Measurements from ENCODE around the gene TMEM213. TPM values are rescaled to one million over a fixed set of nuclear protein-coding genes. Genes with fewer than 3 reads are reported as not detected.
"Not testable (repeated sequence)": the region's sequence is repeated elsewhere in the genome, so short reads cannot be mapped to it uniquely, and the experiment has no call there.

Gene TMEM213
- total RNA-seq, 1 donor: not detected

GRCh38 chr7:138796038-138796615 lies 1.7 kb upstream of the TMEM213 start:
- no peak for DNase-seq (ENCODE audit: low read depth in 2 of 3, low spot score in 2 of 3)

- DNase-seq (ENCODE audit: low read depth in 2 of 3, low spot score in 2 of 3): not testable (repeated sequence)
Observed at GRCh38 chr7:138797046-138797445, 748 bp upstream of the TMEM213 start.

- no peak for DNase-seq (ENCODE audit: low read depth in 2 of 3, low spot score in 2 of 3)
Observed at GRCh38 chr7:138798836-138799235, 1.0 kb downstream of the TMEM213 start.

GRCh38 chr7:138799336-138800000 lies 1.7 kb downstream of the TMEM213 start:
- DNase-seq (ENCODE audit: low read depth in 2 of 3, low spot score in 2 of 3): no peak

- DNase-seq (ENCODE audit: low read depth in 2 of 3, low spot score in 2 of 3): no peak
Observed at GRCh38 chr7:138801256-138801655, 3.5 kb downstream of the TMEM213 start.

GRCh38 chr7:138802706-138803105 lies 4.9 kb downstream of the TMEM213 start:
- no peak for DNase-seq (ENCODE audit: low read depth in 2 of 3, low spot score in 2 of 3)

- DNase-seq (ENCODE audit: low read depth in 2 of 3, low spot score in 2 of 3): no peak
Observed at GRCh38 chr7:138804618-138805017, 6.8 kb downstream of the TMEM213 start.

GRCh38 chr7:138809346-138809745 lies 11.6 kb downstream of the TMEM213 start:
- no peak for DNase-seq (ENCODE audit: low read depth in 2 of 3, low spot score in 2 of 3)

- DNase-seq (ENCODE audit: low read depth in 2 of 3, low spot score in 2 of 3): not testable (repeated sequence)
Observed at GRCh38 chr7:138811327-138811726, 13.5 kb downstream of the TMEM213 start.

- DNase-seq (ENCODE audit: low read depth in 2 of 3, low spot score in 2 of 3): no peak
Observed at GRCh38 chr7:138813945-138814344, 16.2 kb downstream of the TMEM213 start.

- no peak for DNase-seq (ENCODE audit: low read depth in 2 of 3, low spot score in 2 of 3)
Observed at GRCh38 chr7:138814816-138815332, 17.1 kb downstream of the TMEM213 start.

GRCh38 chr7:138816650-138817049 lies 18.9 kb downstream of the TMEM213 start:
- DNase-seq (ENCODE audit: low read depth in 2 of 3, low spot score in 2 of 3): no peak

- DNase-seq (ENCODE audit: low read depth in 2 of 3, low spot score in 2 of 3): no peak
Observed at GRCh38 chr7:138819625-138820024, 21.8 kb downstream of the TMEM213 start.

- no peak for DNase-seq (ENCODE audit: low read depth in 2 of 3, low spot score in 2 of 3)
Observed at GRCh38 chr7:138821912-138822311, 24.1 kb downstream of the TMEM213 start.

- DNase-seq (ENCODE audit: low read depth in 2 of 3, low spot score in 2 of 3): no peak
Observed at GRCh38 chr7:138822867-138823535, 25.2 kb downstream of the TMEM213 start.

- no peak for DNase-seq (ENCODE audit: low read depth in 2 of 3, low spot score in 2 of 3)
Observed at GRCh38 chr7:138825049-138825721, 27.4 kb downstream of the TMEM213 start.

GRCh38 chr7:138828302-138828701 lies 30.5 kb downstream of the TMEM213 start:
- no peak for DNase-seq (ENCODE audit: low read depth in 2 of 3, low spot score in 2 of 3)

- no peak for DNase-seq (ENCODE audit: low read depth in 2 of 3, low spot score in 2 of 3)
Observed at GRCh38 chr7:138829335-138829734, 31.5 kb downstream of the TMEM213 start.

GRCh38 chr7:138832966-138833365 lies 35.2 kb downstream of the TMEM213 start:
- no peak for DNase-seq (ENCODE audit: low read depth in 2 of 3, low spot score in 2 of 3)

GRCh38 chr7:138833596-138833995 lies 35.8 kb downstream of the TMEM213 start:
- DNase-seq (ENCODE audit: low read depth in 2 of 3, low spot score in 2 of 3): no peak

- no peak for DNase-seq (ENCODE audit: low read depth in 2 of 3, low spot score in 2 of 3)
Observed at GRCh38 chr7:138834583-138834982, 36.8 kb downstream of the TMEM213 start.

All from hematopoietic multipotent progenitor cell (in vitro differentiated cells).